ENCODE measurements around the gene SUSD4.

The SUSD4 gene

DNA sequence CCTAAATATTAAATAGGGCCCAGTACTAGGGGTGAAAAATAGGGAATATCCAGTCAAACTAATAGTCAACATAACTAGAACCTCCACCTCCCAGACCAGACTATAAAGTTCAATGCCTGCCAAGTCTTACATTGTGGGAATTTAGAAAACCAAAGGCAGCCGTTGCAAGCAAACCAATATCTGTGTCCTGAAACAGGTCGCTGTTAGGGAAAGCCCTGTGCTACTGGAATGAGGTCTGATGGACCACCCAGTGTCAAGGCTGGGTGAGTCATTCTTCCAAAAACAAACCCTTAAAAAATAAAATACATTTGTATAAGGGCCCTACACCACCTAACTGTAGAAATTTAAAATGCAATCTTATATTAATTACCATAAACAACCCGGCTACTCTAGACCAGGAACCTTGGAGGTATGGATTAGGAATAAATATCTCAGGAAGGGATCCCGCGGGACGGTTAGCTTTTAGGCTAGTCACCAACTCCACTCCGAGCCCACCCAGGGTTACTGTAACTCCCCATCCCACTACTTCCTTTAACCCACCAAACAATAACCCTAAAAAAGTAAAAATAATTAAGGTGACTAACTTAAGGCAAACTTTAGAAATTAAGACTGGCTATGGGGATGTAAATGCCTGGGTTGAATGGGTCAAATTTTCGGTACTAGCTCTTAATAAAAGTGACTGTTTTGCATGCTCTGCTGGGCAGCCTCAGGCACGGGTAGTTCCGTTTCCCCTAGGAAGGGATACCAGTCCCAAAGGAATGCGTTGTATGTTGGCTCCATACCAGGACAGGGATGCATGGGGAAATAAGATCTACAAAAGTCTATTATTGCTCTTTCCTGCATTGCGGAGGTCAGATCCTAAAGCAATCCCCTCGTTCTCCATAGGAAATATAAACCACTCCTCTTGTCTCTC, 155.6 kb downstream of the SUSD4 start:
- DNase-seq: no peak

- no peak for DNase-seq
Observed at GRCh38 chr1:223207293-223208066, 156.5 kb downstream of the SUSD4 start.

DNA sequence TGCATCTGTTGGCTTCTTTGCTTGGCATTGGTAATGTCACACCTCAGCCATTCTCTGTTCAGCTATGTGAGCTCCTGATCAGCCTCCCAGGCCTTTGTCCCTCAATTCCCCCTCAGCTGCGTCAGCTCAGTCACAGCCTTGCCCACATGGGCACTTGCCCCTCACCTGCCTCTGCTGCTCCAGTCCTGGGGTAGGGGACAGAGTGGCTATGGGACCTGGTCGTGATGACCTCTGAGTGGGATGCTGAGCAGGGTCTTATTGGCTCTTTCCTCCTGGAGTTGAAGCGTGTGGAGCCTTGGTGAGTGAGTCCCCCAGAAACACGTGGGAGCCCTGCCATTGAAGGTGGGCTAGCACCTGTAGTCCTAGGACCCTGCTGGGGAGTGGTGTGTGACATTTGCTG, 159.6 kb downstream of the SUSD4 start:
- DNase-seq: no peak

DNA sequence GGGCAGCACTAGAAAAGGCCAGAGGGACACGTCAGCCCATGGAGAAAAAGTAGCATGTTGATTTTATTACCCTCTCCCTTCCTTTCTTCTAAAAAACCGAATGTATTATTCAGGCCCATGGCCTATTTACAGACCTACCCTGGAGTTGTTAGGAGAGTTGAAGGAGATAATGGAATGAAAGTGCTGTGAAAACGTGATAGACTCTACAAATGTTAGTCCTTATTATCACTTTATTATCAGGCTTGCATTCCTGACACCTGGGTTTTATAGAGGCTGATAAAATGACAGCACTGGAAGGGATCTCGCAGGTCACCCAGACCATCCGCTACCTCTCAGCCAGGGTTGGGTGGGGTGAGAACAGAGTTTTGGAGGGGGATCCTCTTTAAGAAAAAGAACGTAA, 160.3 kb downstream of the SUSD4 start:
- DNase-seq: no peak

- no peak for DNase-seq
Observed at GRCh38 chr1:223203034-223203408, 161.0 kb downstream of the SUSD4 start.

- no peak for DNase-seq
Observed at GRCh38 chr1:223202376-223203033, 161.5 kb downstream of the SUSD4 start.

GRCh38 chr1:223201967-223202366, 162.0 kb downstream of the SUSD4 start:
- no peak for DNase-seq

DNA sequence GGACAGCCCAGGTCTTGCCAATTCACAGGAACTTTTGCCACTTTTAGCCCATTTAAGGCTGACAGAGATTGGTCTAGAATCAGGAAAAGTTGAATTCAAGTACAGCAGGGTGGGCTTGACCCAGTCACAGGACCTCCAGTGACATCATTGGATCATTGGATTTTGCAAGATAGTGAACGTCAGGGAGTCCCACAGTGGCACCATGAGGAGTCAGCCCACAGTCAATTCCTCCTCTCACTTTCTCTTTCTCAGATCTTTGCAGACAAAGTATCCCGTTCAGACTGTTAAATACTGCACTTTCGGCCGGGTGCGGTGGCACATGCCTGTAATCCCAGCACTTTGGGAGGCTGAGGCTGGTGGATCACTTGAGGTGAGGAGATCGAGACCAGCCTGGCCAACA, 163.1 kb downstream of the SUSD4 start:
- no peak for DNase-seq

DNA sequence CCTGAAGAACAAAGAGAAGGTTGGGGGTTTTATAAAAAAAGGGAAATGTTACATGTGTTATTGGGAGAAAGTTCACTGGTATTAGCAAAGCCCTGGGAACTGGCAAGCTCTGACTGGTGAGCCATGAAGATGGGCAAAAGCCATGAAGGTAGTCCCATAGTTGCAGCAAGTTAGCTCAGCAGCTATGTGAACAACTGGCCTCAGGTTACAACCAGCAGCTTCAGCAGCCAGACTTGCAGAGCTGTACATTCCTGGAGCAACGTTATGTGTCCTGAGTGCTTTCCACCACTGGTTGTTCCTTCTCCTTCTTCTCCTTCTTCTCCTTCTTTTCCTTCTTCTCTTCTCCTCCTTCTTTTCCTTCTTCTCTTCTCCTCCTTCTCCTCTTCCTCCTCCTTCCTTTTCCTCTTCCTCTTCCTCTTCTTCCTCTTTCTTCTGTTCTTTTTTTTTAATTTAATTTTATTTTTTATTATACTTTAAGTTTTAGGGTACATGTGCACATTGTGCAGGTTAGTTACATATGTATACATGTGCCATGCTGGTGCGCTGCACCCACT, 164.8 kb downstream of the SUSD4 start:
- DNase-seq: no peak

- no peak for DNase-seq
Observed at GRCh38 chr1:223198628-223198965, 165.4 kb downstream of the SUSD4 start.

GRCh38 chr1:223197923-223198627, 165.9 kb downstream of the SUSD4 start:
- DNase-seq: no peak

- DNase-seq: peak; percentile 75
Observed at GRCh38 chr1:223189903-223190724, 173.9 kb downstream of the SUSD4 start.

- DNase-seq: no peak
Observed at GRCh38 chr1:223189525-223189902, 174.5 kb downstream of the SUSD4 start.

DNA sequence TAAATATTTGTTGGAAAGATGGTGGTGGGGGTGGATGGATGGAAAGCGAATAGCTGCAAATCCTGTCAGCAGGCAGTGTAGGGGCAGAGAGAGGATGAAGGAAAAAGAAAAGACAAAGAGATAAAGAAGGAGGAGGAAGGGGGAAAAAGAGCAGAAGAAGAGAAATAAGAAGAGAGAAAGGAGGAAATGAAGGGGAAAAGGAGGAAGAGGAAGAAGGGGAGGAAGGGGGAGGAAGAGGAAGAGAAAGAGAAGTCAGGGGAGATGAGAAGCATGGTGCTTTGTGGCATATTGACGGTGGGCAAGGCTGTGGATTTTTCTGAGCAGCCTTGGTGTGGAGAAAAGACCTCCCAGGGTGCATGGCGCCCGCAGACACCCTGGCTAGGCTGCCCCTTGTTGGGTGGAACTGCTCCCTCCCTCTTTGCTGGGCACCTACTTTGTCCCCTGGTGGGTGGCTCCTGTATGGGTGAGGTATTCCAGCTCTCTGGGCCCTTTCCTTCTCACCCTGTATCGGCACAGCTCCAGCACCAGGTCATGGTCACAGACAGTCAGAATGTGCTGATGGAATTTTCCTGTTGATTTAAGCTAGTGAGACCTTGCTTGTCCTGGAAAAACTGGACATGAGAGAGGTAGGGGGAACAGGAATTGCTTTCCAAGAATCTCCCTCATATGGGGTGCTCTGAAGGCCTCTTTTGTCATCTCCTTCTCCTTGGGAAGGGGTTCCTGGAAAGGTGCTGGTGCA, 175.2 kb downstream of the SUSD4 start:
- no peak for DNase-seq

- DNase-seq: no peak
Observed at GRCh38 chr1:223186800-223187199, 177.2 kb downstream of the SUSD4 start.

DNA sequence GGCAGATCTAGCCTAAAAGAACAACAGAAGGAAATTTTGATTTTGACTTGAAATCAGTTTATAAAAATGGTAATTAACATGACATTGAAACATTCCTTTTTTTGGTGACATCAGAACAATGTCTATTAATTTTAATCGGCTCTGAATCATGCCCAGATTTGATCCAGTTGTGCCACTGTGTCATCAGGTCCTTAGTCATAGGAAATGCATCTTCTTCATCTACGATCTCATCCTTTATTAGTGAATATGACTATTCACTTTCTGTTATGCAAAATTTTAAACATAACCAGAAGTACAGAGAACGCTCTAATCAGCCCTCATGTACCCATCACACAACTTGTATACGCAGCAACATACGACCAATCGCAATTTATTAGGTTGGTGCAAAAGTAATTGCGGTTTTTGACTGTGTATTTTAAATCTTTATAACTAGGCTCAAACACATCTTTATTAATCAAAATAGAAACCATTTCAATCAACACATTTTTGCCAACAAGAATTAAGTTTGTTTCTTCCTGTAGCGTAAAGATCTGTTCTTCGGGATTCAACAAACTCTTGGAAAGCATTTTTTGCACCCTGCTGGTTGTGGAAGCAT, 180.6 kb downstream of the SUSD4 start:
- no peak for DNase-seq

DNA sequence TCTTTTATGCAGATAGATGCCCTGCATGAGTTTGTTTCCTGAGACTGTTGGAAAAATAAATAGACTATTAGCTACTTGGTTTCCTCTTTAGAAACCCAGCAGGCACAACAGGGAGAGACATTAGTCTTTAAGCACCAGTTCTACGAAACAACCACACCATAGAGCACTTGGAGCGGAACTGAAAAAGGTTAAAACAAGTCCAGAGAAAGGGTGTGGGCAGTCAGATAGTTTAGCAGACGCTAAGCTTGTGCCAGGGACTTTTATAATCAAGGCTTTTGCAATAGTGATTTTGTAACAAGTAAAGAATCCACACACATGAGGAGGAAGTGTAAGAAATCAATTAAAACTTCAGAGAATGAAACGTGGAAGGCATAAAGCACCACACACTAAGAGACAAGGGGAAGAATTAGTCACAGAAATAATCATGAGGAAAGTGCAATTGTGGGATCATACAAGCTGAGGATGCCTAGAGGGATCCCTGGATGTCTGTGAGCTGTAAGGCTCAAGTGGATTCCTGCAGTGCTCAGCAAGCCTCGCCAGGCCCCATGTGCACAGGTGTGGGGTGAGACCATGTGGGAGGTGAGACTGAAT, 183.2 kb downstream of the SUSD4 start:
- DNase-seq: no peak

- DNase-seq: no peak
Observed at GRCh38 chr1:223179786-223180185, 184.2 kb downstream of the SUSD4 start.

DNA sequence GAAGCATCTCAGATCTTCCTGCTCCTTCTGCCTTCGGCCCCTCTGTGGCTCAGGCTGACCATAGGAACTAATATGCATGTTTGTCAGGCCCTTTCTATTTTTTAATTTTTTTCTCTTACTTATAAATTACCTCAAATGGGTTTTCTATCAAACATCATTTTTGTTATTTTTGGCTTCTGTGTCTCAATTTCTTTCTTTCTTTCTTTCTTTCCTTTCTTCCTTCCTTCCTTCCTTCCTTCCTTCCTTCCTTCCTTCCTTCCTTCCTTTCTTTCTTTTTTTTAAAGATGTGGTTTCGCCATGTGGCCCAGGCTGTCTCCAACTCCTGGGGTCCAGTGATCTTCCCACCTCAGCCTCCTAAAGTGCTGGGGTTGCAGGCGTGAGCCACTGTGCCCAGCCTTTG, 184.7 kb downstream of the SUSD4 start:
- no peak for DNase-seq

GRCh38 chr1:223177681-223178080, 186.3 kb downstream of the SUSD4 start:
- DNase-seq: no peak
